ENCODE results near the gene CXCL16. TPM values are rescaled to one million over a fixed set of nuclear protein-coding genes. Genes with fewer than 3 reads are reported as not detected.
"Not testable (repeated sequence)": the region's sequence is repeated elsewhere in the genome, so short reads cannot be mapped to it uniquely, and the experiment has no call there.

CXCL16 gene
- total RNA-seq, 1 experiment from 2014 or later, result 4.0 TPM

DNA sequence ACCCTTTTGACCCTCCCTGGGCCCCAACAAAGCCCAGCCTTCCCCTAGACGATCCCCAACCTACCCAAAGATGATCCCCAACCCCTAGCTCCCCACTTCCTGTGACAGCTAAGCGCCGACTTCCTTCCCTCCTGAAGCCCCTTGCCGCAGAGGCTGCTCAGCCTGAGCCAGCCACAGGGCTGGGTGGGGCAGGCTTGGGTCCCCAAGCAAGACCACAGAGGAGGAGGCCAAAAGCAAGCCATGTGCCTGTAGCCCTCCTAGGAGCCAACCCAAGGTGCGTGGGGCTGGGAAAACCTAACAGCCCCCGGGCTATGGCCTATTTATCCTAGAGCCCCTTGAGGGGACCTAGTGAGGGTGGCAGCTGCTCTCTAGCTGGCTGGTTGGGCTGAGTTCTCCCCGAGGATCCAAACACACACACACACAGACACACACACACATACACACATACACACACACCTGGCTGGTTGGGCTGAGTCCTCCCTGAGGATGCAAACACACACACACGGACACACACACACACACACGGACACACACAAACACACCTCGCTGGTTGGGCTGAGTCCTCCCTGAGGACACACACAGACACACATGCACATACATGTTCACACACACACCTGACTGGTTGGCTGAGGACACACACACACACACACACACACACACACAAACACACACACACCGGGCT is 24.5 kb downstream of the CXCL16 start:
- no peaks in the 10 kb centered on the region for H3K9me3 ChIP-seq (ENCODE audit: low read depth, low read length, poor library complexity, severe bottlenecking)
- no peak for DNase-seq (ENCODE audit: low spot score)
- H3K27me3 ChIP-seq (replicated peaks; ENCODE audit: insufficient read depth, low read depth, low read length, poor library complexity), result no peaks in the 10 kb centered on the region
- peaks cover 12% of the 10 kb centered on the region for H3K4me1 ChIP-seq (ENCODE audit: insufficient read depth, low read length, poor library complexity, severe bottlenecking)
- no peak for TF ChIP-seq EZH2 (IDR thresholded peaks at IDR 0.05; ENCODE audit: borderline replicate concordance, low read depth, low read length, poor library complexity, severe bottlenecking)
- TF ChIP-seq, protein P1, sequence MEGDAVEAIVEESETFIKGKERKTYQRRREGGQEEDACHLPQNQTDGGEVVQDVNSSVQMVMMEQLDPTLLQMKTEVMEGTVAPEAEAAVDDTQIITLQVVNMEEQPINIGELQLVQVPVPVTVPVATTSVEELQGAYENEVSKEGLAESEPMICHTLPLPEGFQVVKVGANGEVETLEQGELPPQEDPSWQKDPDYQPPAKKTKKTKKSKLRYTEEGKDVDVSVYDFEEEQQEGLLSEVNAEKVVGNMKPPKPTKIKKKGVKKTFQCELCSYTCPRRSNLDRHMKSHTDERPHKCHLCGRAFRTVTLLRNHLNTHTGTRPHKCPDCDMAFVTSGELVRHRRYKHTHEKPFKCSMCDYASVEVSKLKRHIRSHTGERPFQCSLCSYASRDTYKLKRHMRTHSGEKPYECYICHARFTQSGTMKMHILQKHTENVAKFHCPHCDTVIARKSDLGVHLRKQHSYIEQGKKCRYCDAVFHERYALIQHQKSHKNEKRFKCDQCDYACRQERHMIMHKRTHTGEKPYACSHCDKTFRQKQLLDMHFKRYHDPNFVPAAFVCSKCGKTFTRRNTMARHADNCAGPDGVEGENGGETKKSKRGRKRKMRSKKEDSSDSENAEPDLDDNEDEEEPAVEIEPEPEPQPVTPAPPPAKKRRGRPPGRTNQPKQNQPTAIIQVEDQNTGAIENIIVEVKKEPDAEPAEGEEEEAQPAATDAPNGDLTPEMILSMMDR (conservative IDR thresholded peaks at IDR 0.05; ENCODE audit: low read depth, low read length), result no peak
- no TSS peak for BruUV-seq (replicated peaks)
- no peak overlapping the region for H3K4me3 ChIP-seq (ENCODE audit: low read depth, low read length, poor library complexity, severe bottlenecking)
- no peak overlapping the region for H3K27ac ChIP-seq (ENCODE audit: low read depth, low read length, poor library complexity, severe bottlenecking)
- intact Hi-C loops (cut with micrococcal nuclease; ENCODE audit: unreplicated experiment), result no loop called here
- ChIA-PET CTCF (no interaction called here), POLR2A (ENCODE audit: low non-redundant PET) (no interaction called here)
- peaks cover 17% of the 10 kb centered on the region for H3K36me3 ChIP-seq (ENCODE audit: insufficient read depth, low read length, poor library complexity, severe bottlenecking)

GRCh38 chr17:4714340-4715062 is 25.2 kb downstream of the CXCL16 start:
- BruUV-seq (replicated peaks); intact Hi-C loops (cut with micrococcal nuclease; ENCODE audit: unreplicated experiment); H3K4me3 ChIP-seq (ENCODE audit: low read depth, low read length, poor library complexity, severe bottlenecking); H3K9me3 ChIP-seq (ENCODE audit: low read depth, low read length, poor library complexity, severe bottlenecking); H3K27me3 ChIP-seq (replicated peaks; ENCODE audit: insufficient read depth, low read depth, low read length, poor library complexity); H3K27ac ChIP-seq (ENCODE audit: low read depth, low read length, poor library complexity, severe bottlenecking); CTCF ChIA-PET; POLR2A ChIA-PET (ENCODE audit: low non-redundant PET); DNase-seq (ENCODE audit: low spot score): not testable (repeated sequence)
- H3K4me1 ChIP-seq (ENCODE audit: insufficient read depth, low read length, poor library complexity, severe bottlenecking), result peaks cover 16% of the 10 kb centered on the region
- H3K36me3 ChIP-seq (ENCODE audit: insufficient read depth, low read length, poor library complexity, severe bottlenecking), result peaks cover 13% of the 10 kb centered on the region

GRCh38 chr17:4712526-4712925 is 27.2 kb downstream of the CXCL16 start:
- BruUV-seq (replicated peaks), result no TSS peak
- intact Hi-C loops (cut with micrococcal nuclease; ENCODE audit: unreplicated experiment), result no loop called here
- DNase-seq (ENCODE audit: low spot score), result no peak
- TF ChIP-seq, protein P1 (conservative IDR thresholded peaks at IDR 0.05; ENCODE audit: low read depth, low read length), result no peak
- TF ChIP-seq EZH2 (IDR thresholded peaks at IDR 0.05; ENCODE audit: borderline replicate concordance, low read depth, low read length, poor library complexity, severe bottlenecking), result no peak
- POLR2A ChIA-PET (ENCODE audit: low non-redundant PET), result no interaction called here
- Histone ChIP-seq H3K36me3 (ENCODE audit: insufficient read depth, low read length, poor library complexity, severe bottlenecking) (peaks cover 10% of the 10 kb centered on the region), H3K4me1 (ENCODE audit: insufficient read depth, low read length, poor library complexity, severe bottlenecking) (peaks cover 16% of the 10 kb centered on the region), H3K4me3 (ENCODE audit: low read depth, low read length, poor library complexity, severe bottlenecking) (no peak overlapping the region), H3K9me3 (ENCODE audit: low read depth, low read length, poor library complexity, severe bottlenecking) (no peaks in the 10 kb centered on the region), H3K27ac (ENCODE audit: low read depth, low read length, poor library complexity, severe bottlenecking) (no peak overlapping the region), H3K27me3 (replicated peaks; ENCODE audit: insufficient read depth, low read depth, low read length, poor library complexity) (no peaks in the 10 kb centered on the region)
- CTCF ChIA-PET, result no interaction called here

All from A673 (cell line).